Measurements from ENCODE around the gene ARID1B. TPM values are rescaled to one million over a fixed set of nuclear protein-coding genes. Genes with fewer than 3 reads are reported as not detected.

ARID1B gene
- total RNA-seq, 6 experiments from 2014 or later, result 23.2 to 35.3 (median 30.7) TPM

- DNase-seq (no peak), ATAC-seq (no peak)
- H3K36me3 ChIP-seq, result peaks cover 0 to 4% (median 0%) of the 10 kb centered on the region in 4 donors
- intact Hi-C loops (cut with DNase I), result no loop called here
- H3K4me1 ChIP-seq, result peaks cover 0 to 27% (median 0%) of the 10 kb centered on the region in 4 donors
- 6% methylated on average over 8 of the region's 8 CpGs for WGBS (ENCODE audit: insufficient coverage, low coverage, low lambda C conversion rate, missing lambda C conversion rate)
- H3K4me3 ChIP-seq, result peak overlapping the region; percentile 5 to 10 (median 8)
- peak overlapping the region; percentile 90 to 98 (median 92) for H3K27ac ChIP-seq
- TF ChIP-seq POLR2A (IDR thresholded peaks at IDR 0.05) (no peak), CTCF (IDR thresholded peaks at IDR 0.05) (no peak)
- H3K27me3 ChIP-seq, result no peaks in the 10 kb centered on the region
- no peaks in the 10 kb centered on the region for H3K9me3 ChIP-seq
Observed at GRCh38 chr6:156780962-156781853, 4.0 kb downstream of the ARID1B start.

GRCh38 chr6:156781861-156782631 lies 4.9 kb downstream of the ARID1B start:
- Histone ChIP-seq H3K4me3 (peak overlapping the region; percentile 5 to 10 (median 8)), H3K9me3 (no peaks in the 10 kb centered on the region), H3K36me3 (peaks cover 0 to 4% (median 0%) of the 10 kb centered on the region in 4 donors), H3K4me1 (peaks cover 0 to 25% (median 0%) of the 10 kb centered on the region in 4 donors), H3K27me3 (no peaks in the 10 kb centered on the region), H3K27ac (peak overlapping the region; percentile 90 to 98 (median 92))
- intact Hi-C loops (cut with DNase I), result no loop called here
- no peak for TF ChIP-seq POLR2A (IDR thresholded peaks at IDR 0.05)
- TF ChIP-seq CTCF (IDR thresholded peaks at IDR 0.05), result no peak
- DNase-seq (no peak), ATAC-seq (no peak)
- under 1% methylated on average over 8 of the region's 8 CpGs for WGBS (ENCODE audit: insufficient coverage, low coverage, low lambda C conversion rate, missing lambda C conversion rate)

- peaks cover 0 to 4% (median 0%) of the 10 kb centered on the region in 4 donors for H3K36me3 ChIP-seq
- intact Hi-C loops (cut with DNase I), result no loop called here
Observed at GRCh38 chr6:156782691-156783320, 5.6 kb downstream of the ARID1B start.

More at GRCh38 chr6:156782691-156783320, 5.6 kb downstream of the ARID1B start:
- no peaks in the 10 kb centered on the region for H3K9me3 ChIP-seq
- TF ChIP-seq POLR2A (IDR thresholded peaks at IDR 0.05) (no peak), CTCF (IDR thresholded peaks at IDR 0.05) (no peak)
- H3K27ac ChIP-seq, result peak overlapping the region; percentile 90 to 98 (median 92)
- 15% methylated on average over 2 of the region's 2 CpGs for WGBS (ENCODE audit: insufficient coverage, low coverage, low lambda C conversion rate, missing lambda C conversion rate)
- ATAC-seq, result no peak
- H3K4me3 ChIP-seq, result peak overlapping the region in 1 of 3 donors; percentile 5
- peaks cover 0 to 25% (median 0%) of the 10 kb centered on the region in 4 donors for H3K4me1 ChIP-seq
- no peaks in the 10 kb centered on the region for H3K27me3 ChIP-seq
- no peak for DNase-seq
